Measurements from ENCODE around the gene SEMA7A.

Gene SEMA7A

GRCh38 chr15:74430510-74430951, 3.2 kb downstream of the SEMA7A start:
- no peak for DNase-seq (ENCODE audit: low spot score)

GRCh38 chr15:74429781-74430400, 3.9 kb downstream of the SEMA7A start:
- DNase-seq (ENCODE audit: low spot score), result no peak

GRCh38 chr15:74428970-74429780, 4.6 kb downstream of the SEMA7A start:
- DNase-seq (ENCODE audit: low spot score), result no peak

GRCh38 chr15:74428442-74428787, 5.3 kb downstream of the SEMA7A start:
- no peak for DNase-seq (ENCODE audit: low spot score)

GRCh38 chr15:74427607-74428441, 5.9 kb downstream of the SEMA7A start:
- no peak for DNase-seq (ENCODE audit: low spot score)

- no peak for DNase-seq (ENCODE audit: low spot score)
These were observed 7.1 kb downstream of the SEMA7A start for GRCh38 chr15:74426404-74427281.

- DNase-seq (ENCODE audit: low spot score), result no peak
These were observed 8.1 kb downstream of the SEMA7A start for GRCh38 chr15:74425630-74426029.

- no peak for DNase-seq (ENCODE audit: low spot score)
These were observed 8.7 kb downstream of the SEMA7A start for GRCh38 chr15:74424901-74425528.

GRCh38 chr15:74423431-74424257, 10.1 kb downstream of the SEMA7A start:
- DNase-seq (ENCODE audit: low spot score), result no peak

GRCh38 chr15:74422652-74423430, 10.9 kb downstream of the SEMA7A start:
- DNase-seq (ENCODE audit: low spot score), result no peak

- no peak for DNase-seq (ENCODE audit: low spot score)
These were observed 11.5 kb downstream of the SEMA7A start for GRCh38 chr15:74422265-74422651.

GRCh38 chr15:74421302-74422245, 12.2 kb downstream of the SEMA7A start:
- DNase-seq (ENCODE audit: low spot score), result no peak

GRCh38 chr15:74420193-74420905, 13.4 kb downstream of the SEMA7A start:
- no peak for DNase-seq (ENCODE audit: low spot score)

- no peak for DNase-seq (ENCODE audit: low spot score)
These were observed 14.3 kb downstream of the SEMA7A start for GRCh38 chr15:74419432-74419831.

GRCh38 chr15:74418575-74419338, 15.0 kb downstream of the SEMA7A start:
- DNase-seq (ENCODE audit: low spot score), result no peak

- DNase-seq (ENCODE audit: low spot score), result no peak
These were observed 16.1 kb downstream of the SEMA7A start for GRCh38 chr15:74417670-74418069.

GRCh38 chr15:74417225-74417624, 16.5 kb downstream of the SEMA7A start:
- no peak for DNase-seq (ENCODE audit: low spot score)

Data from CD4-positive, alpha-beta T cell treated with Interleukin-6 at 100 ng/mL for 8 hours (primary cell).